Subcutaneous abdominal adipose tissue (tissue), 5 donors: ENCODE data around the gene PIEZO1.

ENCODE experiments used
- H3K27ac ChIP-seq: one replicate; pipeline ENCODE4 v1.7.0; 2013; ENCODE audit warnings: low read depth, mild to moderate bottlenecking, inconsistent platforms, low read length, moderate library complexity
- H3K27me3 ChIP-seq, 5 donors: one replicate each; pipeline ENCODE4 v1.7.0; 2013; ENCODE audit warnings: low read length in 5 of 5, inconsistent platforms in 1 of 5; ENCODE audit not compliant: control insufficient read depth in 5 of 5, insufficient read depth in 4 of 5
- H3K36me3 ChIP-seq, 5 donors: one replicate each; pipeline ENCODE4 v1.7.0; 2013; ENCODE audit warnings: low read length in 5 of 5; ENCODE audit not compliant: control insufficient read depth in 5 of 5, insufficient read depth in 5 of 5
- H3K4me1 ChIP-seq, 5 donors: one replicate each; pipeline ENCODE4 v1.7.0; 2013; ENCODE audit warnings: low read length in 5 of 5, mild to moderate bottlenecking in 3 of 5, moderate library complexity in 1 of 5; ENCODE audit not compliant: control insufficient read depth in 5 of 5, insufficient read depth in 5 of 5
- H3K4me3 ChIP-seq, 5 donors: one replicate each; pipeline ENCODE4 v1.7.0; 2013; ENCODE audit warnings: low read length in 5 of 5, low read depth in 1 of 5
- H3K9ac ChIP-seq, 5 donors: one replicate each; pipeline ENCODE4 v1.7.0; 2013; ENCODE audit warnings: low read length in 5 of 5, mild to moderate bottlenecking in 4 of 5, moderate library complexity in 3 of 5
- H3K9me3 ChIP-seq, 5 donors: one replicate each; pipeline ENCODE4 v1.7.0; 2013; ENCODE audit warnings: low read length in 5 of 5; ENCODE audit not compliant: control insufficient read depth in 5 of 5
- donor health status: healthy.
- donor health status: healthy.
- donor health status: healthy.
- donor health status: healthy.
- donor health status: healthy.

Gene PIEZO1

GRCh38 chr16:88783391-88784073 is 1.5 kb downstream of the PIEZO1 start:
- Histone ChIP-seq H3K4me1 (peaks cover 9 to 64% (median 61%) of the 10 kb centered on the region in 5 donors), H3K9ac (peak overlapping the region; percentile 77 to 88 (median 78)), H3K27me3 (no peaks in the 10 kb centered on the region), H3K9me3 (no peaks in the 10 kb centered on the region), H3K4me3 (peak overlapping the region; percentile 67 to 77 (median 74)), H3K36me3 (no peaks in the 10 kb centered on the region), H3K27ac (peak overlapping the region; percentile 99)

- Histone ChIP-seq H3K36me3 (no peaks in the 10 kb centered on the region), H3K9me3 (no peaks in the 10 kb centered on the region), H3K4me1 (peaks cover 9 to 72% (median 67%) of the 10 kb centered on the region in 5 donors), H3K27me3 (no peaks in the 10 kb centered on the region), H3K4me3 (peak overlapping the region; percentile 67 to 77 (median 74)), H3K27ac (peak overlapping the region; percentile 99), H3K9ac (peak overlapping the region; percentile 77 to 88 (median 78))
Observed at GRCh38 chr16:88782454-88783390, 2.3 kb downstream of the PIEZO1 start.

DNA sequence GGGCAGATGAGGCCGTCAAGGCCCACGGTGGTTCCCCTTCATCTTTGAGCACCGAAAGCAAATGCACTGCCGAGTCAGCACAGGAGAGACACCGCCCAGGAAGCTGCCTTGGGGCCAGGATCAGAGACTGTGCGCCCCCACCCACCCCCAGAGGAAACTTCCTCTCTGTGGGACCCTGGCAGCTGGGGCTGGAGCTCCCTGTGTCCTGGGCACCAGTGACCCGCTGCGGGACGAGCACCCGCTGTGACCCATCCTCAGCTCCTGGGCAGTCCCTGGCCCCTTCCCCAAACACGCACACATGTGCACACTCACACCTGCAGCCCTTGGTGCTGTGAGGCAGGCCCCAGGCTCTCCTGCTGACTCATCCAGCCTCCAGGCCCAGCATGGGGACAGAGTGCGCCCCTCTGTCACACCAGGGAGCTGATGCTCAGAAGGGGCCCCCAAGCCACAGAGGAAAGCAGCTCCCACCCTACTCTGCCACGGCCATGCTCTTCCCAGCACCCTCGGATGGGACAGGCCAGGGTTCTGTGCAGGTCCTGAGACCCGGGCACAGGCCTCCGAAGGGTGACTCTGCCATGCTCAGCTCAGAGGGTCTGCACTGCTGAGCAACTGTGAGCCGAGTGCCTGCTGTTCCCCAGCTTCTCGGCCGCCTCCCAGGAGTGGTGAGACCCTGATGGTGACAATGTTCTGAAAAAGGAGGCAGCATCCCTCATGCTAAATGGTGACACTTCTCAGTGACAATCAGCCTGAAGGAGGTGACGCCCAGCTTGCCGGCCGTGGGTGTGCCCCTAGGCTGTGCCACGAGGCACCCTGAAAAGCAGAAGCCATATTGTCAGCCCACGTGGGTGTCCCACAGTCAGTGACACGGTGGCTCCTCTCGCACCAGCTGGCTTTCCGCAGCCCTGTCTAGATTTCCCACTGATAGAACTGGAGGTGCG is 3.6 kb downstream of the PIEZO1 start:
- Histone ChIP-seq H3K9ac (peak overlapping the region in 3 of 5 donors; percentile 32 to 88 (median 62)), H3K4me1 (peaks cover 9 to 85% (median 79%) of the 10 kb centered on the region in 5 donors), H3K9me3 (no peaks in the 10 kb centered on the region), H3K36me3 (no peaks in the 10 kb centered on the region), H3K27me3 (no peaks in the 10 kb centered on the region), H3K27ac (peak overlapping the region; percentile 99), H3K4me3 (peak overlapping the region in 2 of 5 donors; percentile 22 to 23)

DNA sequence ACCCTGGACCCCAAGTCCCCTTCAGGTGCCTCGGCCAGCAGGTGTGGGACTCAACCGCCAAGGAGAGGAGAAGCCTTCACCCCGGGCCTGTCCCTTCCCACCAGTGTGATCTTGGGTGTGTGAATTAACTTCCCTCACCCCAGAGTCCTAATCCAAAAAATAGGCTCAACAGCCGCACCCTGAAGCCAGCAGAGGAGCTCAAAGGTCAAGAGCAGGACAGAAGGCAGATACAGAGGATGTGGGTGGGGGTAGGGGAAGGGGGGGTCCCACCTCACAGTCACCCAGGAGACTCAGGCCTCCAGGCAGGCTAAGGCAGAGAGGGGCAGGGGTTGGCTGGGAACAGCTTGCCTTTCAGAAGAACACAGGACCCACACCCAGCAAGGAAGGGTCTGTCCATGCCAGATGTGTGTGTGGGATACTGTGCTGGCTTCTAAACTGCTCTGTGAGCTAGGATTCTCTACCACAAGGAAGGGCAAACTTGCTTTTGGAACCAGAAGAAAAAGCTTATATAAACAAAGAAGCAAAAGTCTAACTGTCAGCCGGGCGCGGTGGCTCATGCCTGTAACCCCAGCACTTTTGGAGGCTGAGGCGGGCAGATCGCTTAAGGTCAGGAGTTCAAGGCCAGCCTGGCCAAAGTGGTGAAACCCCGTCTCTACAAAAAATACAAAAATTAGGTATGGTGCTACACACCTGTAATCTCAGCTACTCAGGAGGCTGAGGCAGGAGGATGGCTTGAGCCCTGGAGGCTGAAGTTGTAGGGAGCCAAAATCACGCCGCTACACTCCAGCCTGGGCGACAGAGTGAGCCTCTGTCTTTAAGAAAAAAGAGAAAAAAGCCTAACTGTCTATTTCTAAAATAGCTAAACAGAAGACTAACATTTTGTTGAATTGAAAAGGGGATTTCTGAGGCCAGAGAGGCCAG is 4.6 kb downstream of the PIEZO1 start:
- H3K27me3 ChIP-seq, result no peaks in the 10 kb centered on the region
- peak overlapping the region in 3 of 5 donors; percentile 8 to 52 (median 29) for H3K4me3 ChIP-seq
- H3K27ac ChIP-seq, result peak overlapping the region; percentile 99
- H3K36me3 ChIP-seq, result no peaks in the 10 kb centered on the region
- H3K9ac ChIP-seq, result peak overlapping the region; percentile 26 to 74 (median 42)
- H3K4me1 ChIP-seq, result peaks cover 9 to 86% (median 78%) of the 10 kb centered on the region in 5 donors
- H3K9me3 ChIP-seq, result no peaks in the 10 kb centered on the region

GRCh38 chr16:88779406-88780141 is 5.4 kb downstream of the PIEZO1 start:
- H3K27me3 ChIP-seq, result no peaks in the 10 kb centered on the region
- peak overlapping the region; percentile 99 for H3K27ac ChIP-seq

DNA sequence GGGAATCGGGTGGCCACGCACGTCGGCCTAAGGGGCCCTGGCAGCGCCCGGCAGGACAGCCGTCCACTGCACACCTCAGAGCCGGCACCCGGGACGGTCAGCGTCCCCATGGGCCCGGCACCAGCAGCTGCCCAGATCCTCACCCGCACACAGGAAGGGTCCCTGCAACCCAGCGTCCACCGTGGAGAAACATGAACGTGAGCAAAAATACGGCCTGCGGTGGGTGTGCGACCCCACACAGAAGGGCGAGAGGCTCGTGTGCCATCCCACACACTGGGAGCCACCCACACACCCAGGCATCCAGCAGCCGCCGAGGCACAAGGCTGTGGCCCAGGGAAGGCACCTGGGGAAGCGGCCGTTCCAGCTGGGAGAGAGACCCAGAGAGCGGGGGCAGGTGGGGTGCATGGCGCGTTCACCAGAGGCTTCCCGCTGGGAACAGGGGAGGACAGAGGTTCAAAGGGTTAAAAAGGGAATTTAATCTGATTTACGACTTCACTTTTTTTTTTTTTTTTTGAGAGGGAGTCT is 6.4 kb downstream of the PIEZO1 start:
- Histone ChIP-seq H3K9ac (peak overlapping the region in 1 of 5 donors; percentile 56), H3K27me3 (no peaks in the 10 kb centered on the region), H3K9me3 (no peaks in the 10 kb centered on the region), H3K36me3 (no peaks in the 10 kb centered on the region), H3K4me1 (peaks cover 9 to 95% (median 88%) of the 10 kb centered on the region in 5 donors), H3K27ac (no peak overlapping the region), H3K4me3 (no peak overlapping the region)

More at GRCh38 chr16:88779406-88780141, 5.4 kb downstream of the PIEZO1 start:
- no peaks in the 10 kb centered on the region for H3K36me3 ChIP-seq
- peak overlapping the region in 2 of 5 donors; percentile 8 to 52 for H3K4me3 ChIP-seq
- peak overlapping the region in 4 of 5 donors; percentile 26 to 74 (median 51) for H3K9ac ChIP-seq
- H3K9me3 ChIP-seq, result no peaks in the 10 kb centered on the region
- peaks cover 9 to 92% (median 85%) of the 10 kb centered on the region in 5 donors for H3K4me1 ChIP-seq

DNA sequence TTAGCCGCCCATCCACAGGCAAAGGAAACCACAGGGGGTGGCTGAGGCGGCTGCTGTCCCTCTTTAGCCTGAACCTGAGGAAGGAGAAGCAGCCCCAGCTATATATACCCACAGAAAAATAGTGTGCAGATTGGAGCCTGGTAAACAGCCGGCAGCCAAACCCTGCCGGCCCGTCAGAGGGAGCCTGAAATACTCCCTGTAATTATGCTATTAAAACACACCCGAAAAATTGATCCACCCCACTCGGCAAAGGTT is 6.8 kb downstream of the PIEZO1 start:
- Histone ChIP-seq H3K9me3 (no peaks in the 10 kb centered on the region), H3K27me3 (no peaks in the 10 kb centered on the region), H3K27ac (no peak overlapping the region), H3K9ac (peak overlapping the region in 1 of 5 donors; percentile 56), H3K36me3 (no peaks in the 10 kb centered on the region), H3K4me1 (peaks cover 7 to 95% (median 88%) of the 10 kb centered on the region in 5 donors), H3K4me3 (no peak overlapping the region)

DNA sequence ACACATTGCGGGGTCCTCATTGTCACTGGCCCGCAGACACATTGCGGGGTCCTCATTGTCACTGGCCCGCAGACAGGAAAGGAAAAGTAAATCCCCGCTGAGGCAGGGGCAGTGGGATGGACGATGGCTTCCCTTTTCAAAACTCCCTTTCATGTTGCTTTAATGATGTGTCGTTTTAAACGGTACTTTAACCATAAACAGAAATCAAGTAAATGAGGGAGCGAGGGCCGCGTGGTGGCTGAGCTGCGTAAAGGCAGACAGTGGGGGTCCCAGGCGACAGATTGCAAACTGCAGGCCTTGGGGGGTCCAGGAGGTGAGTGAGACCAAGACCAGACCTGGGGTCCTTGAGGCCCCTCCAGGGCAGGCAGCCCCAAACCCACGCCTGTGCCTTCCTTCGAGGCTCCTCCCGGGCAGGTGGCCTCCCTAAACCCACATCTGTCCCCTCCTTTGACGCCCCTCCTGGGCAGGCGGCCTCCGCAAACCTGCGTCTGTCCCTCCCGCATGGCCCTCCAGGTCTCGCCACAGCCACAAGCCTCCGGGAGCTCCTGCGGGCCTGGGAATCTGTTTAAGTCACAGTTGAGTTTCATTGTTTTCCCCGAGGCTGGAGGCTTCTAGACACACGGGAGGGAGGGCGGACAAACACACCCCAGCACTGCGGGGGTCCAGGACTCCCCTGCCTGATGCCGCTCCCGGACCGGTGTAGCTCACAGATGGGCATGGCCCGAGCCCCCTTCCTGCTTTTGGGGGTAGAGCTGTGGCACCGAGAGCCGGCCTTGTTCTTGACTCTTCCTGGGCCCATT is 7.3 kb downstream of the PIEZO1 start:
- Histone ChIP-seq H3K27ac (no peak overlapping the region), H3K9ac (peak overlapping the region in 1 of 5 donors; percentile 56), H3K4me1 (peaks cover 5 to 95% (median 88%) of the 10 kb centered on the region in 5 donors), H3K9me3 (no peaks in the 10 kb centered on the region), H3K4me3 (no peak overlapping the region), H3K27me3 (no peaks in the 10 kb centered on the region), H3K36me3 (no peaks in the 10 kb centered on the region)
